SK-N-SH treated with all-trans-retinoic acid at 6 μM for 48 hours (cell line): ENCODE data around the gene TMTC2.
A peak's percentile ranks its signal among the peaks of the same experiment; 100 is the strongest.

Experiments
- ATAC-seq: fragments of 200-7000 bp; cut with Tn5 transposase; 3 replicates; pipeline ENCODE4 v1.9.1; 2020; ENCODE audit warnings: mild to moderate bottlenecking, moderate library complexity
- ARNTL ChIP-seq: fragments of 450-650 bp; formaldehyde crosslinking; IDR thresholded peaks from 2 replicates; pipeline ENCODE4 v1.5.0; 2020; ENCODE audit warnings: low read depth, mild to moderate bottlenecking, moderate library complexity, borderline replicate concordance
- CSDC2 ChIP-seq: fragments of 250-450 bp; sonication (Bioruptor Pico); IDR thresholded peaks from 2 replicates; pipeline ENCODE4 v1.5.0; 2020; ENCODE audit warnings: mild to moderate bottlenecking, moderate library complexity
- ESRRG ChIP-seq: fragments of 250-450 bp; sonication (Bioruptor Pico); IDR thresholded peaks from 2 replicates; pipeline ENCODE4 v1.6.1; 2021; ENCODE audit warnings: mild to moderate bottlenecking
- GLIS3 ChIP-seq: fragments of 250-450 bp; sonication (Bioruptor Pico); IDR thresholded peaks from 2 replicates; pipeline ENCODE4 v1.5.0; 2020; ENCODE audit warnings: mild to moderate bottlenecking, moderate library complexity
- ISL1 ChIP-seq: fragments of 250-450 bp; sonication (Bioruptor Pico); IDR thresholded peaks from 2 replicates; pipeline ENCODE4 v2.1.2; 2022; ENCODE audit warnings: mild to moderate bottlenecking, moderate library complexity
- OSR1 ChIP-seq: fragments of 250-450 bp; sonication (Bioruptor Pico); IDR thresholded peaks from 2 replicates; pipeline ENCODE4 v1.8.0; 2022; ENCODE audit warnings: moderate library complexity, mild to moderate bottlenecking, inconsistent platforms
- PPARA ChIP-seq: fragments of 250-450 bp; sonication (Bioruptor Pico); IDR thresholded peaks from 2 replicates; pipeline ENCODE4 v1.5.0; 2020; ENCODE audit warnings: mild to moderate bottlenecking, borderline replicate concordance
- RARB ChIP-seq: fragments of 250-450 bp; sonication (Bioruptor Pico); IDR thresholded peaks from 2 replicates; pipeline ENCODE4 v1.8.0; 2021; ENCODE audit warnings: mild to moderate bottlenecking, moderate library complexity
- SNAI2 ChIP-seq: fragments of 250-450 bp; sonication (Bioruptor Pico); IDR thresholded peaks from 2 replicates; pipeline ENCODE4 v1.5.0; 2020; ENCODE audit warnings: mild to moderate bottlenecking, moderate library complexity
- TCF4 ChIP-seq: fragments of 250-450 bp; sonication (Bioruptor Pico); IDR thresholded peaks from 2 replicates; pipeline ENCODE4 v1.8.0; 2021; ENCODE audit warnings: mild to moderate bottlenecking, moderate library complexity, borderline replicate concordance
- TOX ChIP-seq: fragments of 250-450 bp; sonication (Bioruptor Pico); IDR thresholded peaks from 2 replicates; pipeline ENCODE4 v1.8.0; 2021; ENCODE audit warnings: mild to moderate bottlenecking, moderate library complexity, borderline replicate concordance
- ZFP3 ChIP-seq: fragments of 250-450 bp; sonication (Bioruptor Pico); IDR thresholded peaks from 2 replicates; pipeline ENCODE4 v1.5.0; 2020; ENCODE audit warnings: mild to moderate bottlenecking, moderate library complexity
- ZFP30 ChIP-seq: fragments of 450-650 bp; formaldehyde crosslinking; IDR thresholded peaks from 2 replicates; pipeline ENCODE4 v1.5.0; 2022; ENCODE audit warnings: mild to moderate bottlenecking, moderate library complexity
- ZNF565 ChIP-seq: fragments of 450-650 bp; formaldehyde crosslinking; conservative IDR thresholded peaks from 2 replicates; pipeline ENCODE4 v1.5.0; 2020; ENCODE audit warnings: low read depth, mild to moderate bottlenecking, moderate library complexity
- ZNF70 ChIP-seq: fragments of 450-650 bp; formaldehyde crosslinking; IDR thresholded peaks from 2 replicates; pipeline ENCODE4 v1.5.0; 2020; ENCODE audit warnings: mild to moderate bottlenecking, moderate library complexity
- ZNF8 ChIP-seq: fragments of 450-650 bp; formaldehyde crosslinking; IDR thresholded peaks from 2 replicates; pipeline ENCODE4 v1.5.0; 2020; ENCODE audit warnings: mild to moderate bottlenecking, moderate library complexity
- TF ChIP-seq, protein P1 (sequence below): fragments of 250-450 bp; sonication (Bioruptor Pico); IDR thresholded peaks from 2 replicates; pipeline ENCODE4 v1.8.0; 2021; ENCODE audit warnings: low read depth, mild to moderate bottlenecking, moderate library complexity, borderline replicate concordance
- TF ChIP-seq, protein P2 (sequence below): fragments of 250-450 bp; sonication (Bioruptor Pico); IDR thresholded peaks from 2 replicates; pipeline ENCODE4 v1.5.1; 2020; ENCODE audit warnings: low read depth, mild to moderate bottlenecking, moderate library complexity
- TF ChIP-seq, protein P3 (sequence below): fragments of 250-450 bp; sonication (Bioruptor Pico); IDR thresholded peaks from 2 replicates; pipeline ENCODE4 v1.5.1; 2021; ENCODE audit warnings: mild to moderate bottlenecking, moderate library complexity
- TF ChIP-seq, protein P4 (sequence below): fragments of 250-450 bp; sonication (Bioruptor Pico); IDR thresholded peaks from 2 replicates; pipeline ENCODE4 v1.5.0; 2020; ENCODE audit warnings: mild to moderate bottlenecking, moderate library complexity
- TF ChIP-seq, protein P5 (sequence below): fragments of 250-450 bp; sonication (Bioruptor Pico); IDR thresholded peaks from 2 replicates; pipeline ENCODE4 v1.8.0; 2020; ENCODE audit warnings: mild to moderate bottlenecking, moderate library complexity, borderline replicate concordance

The TMTC2 gene

DNA sequence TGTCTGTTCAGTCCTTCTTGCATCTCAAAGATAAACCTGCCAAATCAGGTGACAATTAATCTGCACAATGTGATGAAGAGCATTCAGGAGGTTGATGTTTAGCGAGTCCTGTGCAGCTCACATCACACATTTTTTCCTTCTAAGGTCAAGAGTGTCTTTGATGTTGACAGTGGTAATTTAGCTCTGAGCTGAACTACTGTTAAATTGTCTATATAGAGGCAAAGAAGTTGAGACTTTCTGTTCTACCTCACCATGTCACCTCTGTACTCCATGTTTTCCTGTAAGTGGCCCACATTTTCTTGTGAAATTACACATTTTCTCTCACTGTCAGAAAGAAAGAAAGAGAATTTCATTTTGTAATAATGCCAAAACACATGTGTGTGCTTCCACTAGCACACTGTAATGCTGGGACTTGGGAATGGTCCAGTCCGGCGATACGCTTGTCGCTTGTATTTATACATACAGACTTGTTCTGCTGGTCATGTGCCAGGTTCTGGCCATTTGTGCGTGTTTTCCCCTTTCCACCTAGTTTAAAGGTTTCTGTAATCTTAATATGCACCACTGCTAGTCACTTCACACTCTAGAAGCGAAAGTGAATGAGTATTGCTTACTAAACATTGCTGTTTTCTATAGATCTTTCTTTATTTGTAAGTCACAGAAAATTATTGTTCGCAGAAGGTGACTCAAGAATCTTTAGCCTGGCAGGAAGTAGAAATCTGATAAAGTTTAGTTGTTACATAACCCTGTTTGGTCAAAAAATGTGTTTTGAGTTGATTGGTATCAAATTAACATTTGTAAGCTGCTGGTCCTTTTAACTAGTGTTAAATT lies 328.9 kb downstream of the TMTC2 start:
- ATAC-seq, result peak; percentile 55
- TF ChIP-seq OSR1 (CRISPR knock-in tag), result no peak
- TF ChIP-seq, protein P1, sequence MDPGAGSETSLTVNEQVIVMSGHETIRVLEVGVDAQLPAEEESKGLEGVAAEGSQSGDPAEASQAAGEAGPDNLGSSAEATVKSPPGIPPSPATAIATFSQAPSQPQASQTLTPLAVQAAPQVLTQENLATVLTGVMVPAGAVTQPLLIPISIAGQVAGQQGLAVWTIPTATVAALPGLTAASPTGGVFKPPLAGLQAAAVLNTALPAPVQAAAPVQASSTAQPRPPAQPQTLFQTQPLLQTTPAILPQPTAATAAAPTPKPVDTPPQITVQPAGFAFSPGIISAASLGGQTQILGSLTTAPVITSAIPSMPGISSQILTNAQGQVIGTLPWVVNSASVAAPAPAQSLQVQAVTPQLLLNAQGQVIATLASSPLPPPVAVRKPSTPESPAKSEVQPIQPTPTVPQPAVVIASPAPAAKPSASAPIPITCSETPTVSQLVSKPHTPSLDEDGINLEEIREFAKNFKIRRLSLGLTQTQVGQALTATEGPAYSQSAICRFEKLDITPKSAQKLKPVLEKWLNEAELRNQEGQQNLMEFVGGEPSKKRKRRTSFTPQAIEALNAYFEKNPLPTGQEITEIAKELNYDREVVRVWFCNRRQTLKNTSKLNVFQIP (CRISPR knock-in tag), result no peak
- no peak for TF ChIP-seq PPARA (CRISPR knock-in tag)
- TF ChIP-seq TOX (CRISPR knock-in tag), result no peak
- TF ChIP-seq RARB, result no peak
- no peak for TF ChIP-seq GLIS3 (CRISPR knock-in tag)
- TF ChIP-seq, protein P2, sequence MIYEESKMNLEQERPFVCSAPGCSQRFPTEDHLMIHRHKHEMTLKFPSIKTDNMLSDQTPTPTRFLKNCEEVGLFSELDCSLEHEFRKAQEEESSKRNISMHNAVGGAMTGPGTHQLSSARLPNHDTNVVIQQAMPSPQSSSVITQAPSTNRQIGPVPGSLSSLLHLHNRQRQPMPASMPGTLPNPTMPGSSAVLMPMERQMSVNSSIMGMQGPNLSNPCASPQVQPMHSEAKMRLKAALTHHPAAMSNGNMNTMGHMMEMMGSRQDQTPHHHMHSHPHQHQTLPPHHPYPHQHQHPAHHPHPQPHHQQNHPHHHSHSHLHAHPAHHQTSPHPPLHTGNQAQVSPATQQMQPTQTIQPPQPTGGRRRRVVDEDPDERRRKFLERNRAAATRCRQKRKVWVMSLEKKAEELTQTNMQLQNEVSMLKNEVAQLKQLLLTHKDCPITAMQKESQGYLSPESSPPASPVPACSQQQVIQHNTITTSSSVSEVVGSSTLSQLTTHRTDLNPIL (CRISPR knock-in tag), result no peak
- TF ChIP-seq, protein P3, sequence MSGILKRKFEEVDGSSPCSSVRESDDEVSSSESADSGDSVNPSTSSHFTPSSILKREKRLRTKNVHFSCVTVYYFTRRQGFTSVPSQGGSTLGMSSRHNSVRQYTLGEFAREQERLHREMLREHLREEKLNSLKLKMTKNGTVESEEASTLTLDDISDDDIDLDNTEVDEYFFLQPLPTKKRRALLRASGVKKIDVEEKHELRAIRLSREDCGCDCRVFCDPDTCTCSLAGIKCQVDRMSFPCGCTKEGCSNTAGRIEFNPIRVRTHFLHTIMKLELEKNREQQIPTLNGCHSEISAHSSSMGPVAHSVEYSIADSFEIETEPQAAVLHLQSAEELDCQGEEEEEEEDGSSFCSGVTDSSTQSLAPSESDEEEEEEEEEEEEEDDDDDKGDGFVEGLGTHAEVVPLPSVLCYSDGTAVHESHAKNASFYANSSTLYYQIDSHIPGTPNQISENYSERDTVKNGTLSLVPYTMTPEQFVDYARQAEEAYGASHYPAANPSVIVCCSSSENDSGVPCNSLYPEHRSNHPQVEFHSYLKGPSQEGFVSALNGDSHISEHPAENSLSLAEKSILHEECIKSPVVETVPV (CRISPR knock-in tag), result no peak
- no peak for TF ChIP-seq ZNF70 (CRISPR knock-in tag)
- TF ChIP-seq ZFP3 (CRISPR knock-in tag), result no peak
- TF ChIP-seq CSDC2 (CRISPR knock-in tag), result no peak
- no peak for TF ChIP-seq ZFP30 (CRISPR knock-in tag)
- TF ChIP-seq, protein P4, sequence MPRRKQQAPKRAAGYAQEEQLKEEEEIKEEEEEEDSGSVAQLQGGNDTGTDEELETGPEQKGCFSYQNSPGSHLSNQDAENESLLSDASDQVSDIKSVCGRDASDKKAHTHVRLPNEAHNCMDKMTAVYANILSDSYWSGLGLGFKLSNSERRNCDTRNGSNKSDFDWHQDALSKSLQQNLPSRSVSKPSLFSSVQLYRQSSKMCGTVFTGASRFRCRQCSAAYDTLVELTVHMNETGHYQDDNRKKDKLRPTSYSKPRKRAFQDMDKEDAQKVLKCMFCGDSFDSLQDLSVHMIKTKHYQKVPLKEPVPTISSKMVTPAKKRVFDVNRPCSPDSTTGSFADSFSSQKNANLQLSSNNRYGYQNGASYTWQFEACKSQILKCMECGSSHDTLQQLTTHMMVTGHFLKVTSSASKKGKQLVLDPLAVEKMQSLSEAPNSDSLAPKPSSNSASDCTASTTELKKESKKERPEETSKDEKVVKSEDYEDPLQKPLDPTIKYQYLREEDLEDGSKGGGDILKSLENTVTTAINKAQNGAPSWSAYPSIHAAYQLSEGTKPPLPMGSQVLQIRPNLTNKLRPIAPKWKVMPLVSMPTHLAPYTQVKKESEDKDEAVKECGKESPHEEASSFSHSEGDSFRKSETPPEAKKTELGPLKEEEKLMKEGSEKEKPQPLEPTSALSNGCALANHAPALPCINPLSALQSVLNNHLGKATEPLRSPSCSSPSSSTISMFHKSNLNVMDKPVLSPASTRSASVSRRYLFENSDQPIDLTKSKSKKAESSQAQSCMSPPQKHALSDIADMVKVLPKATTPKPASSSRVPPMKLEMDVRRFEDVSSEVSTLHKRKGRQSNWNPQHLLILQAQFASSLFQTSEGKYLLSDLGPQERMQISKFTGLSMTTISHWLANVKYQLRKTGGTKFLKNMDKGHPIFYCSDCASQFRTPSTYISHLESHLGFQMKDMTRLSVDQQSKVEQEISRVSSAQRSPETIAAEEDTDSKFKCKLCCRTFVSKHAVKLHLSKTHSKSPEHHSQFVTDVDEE (CRISPR knock-in tag), result no peak
- no peak for TF ChIP-seq ARNTL (CRISPR knock-in tag)
- no peak for TF ChIP-seq ISL1
- TF ChIP-seq ESRRG (CRISPR knock-in tag), result no peak
- no peak for TF ChIP-seq ZNF8 (CRISPR knock-in tag)
- no peak for TF ChIP-seq ZNF565 (CRISPR knock-in tag)
- TF ChIP-seq, protein P5, sequence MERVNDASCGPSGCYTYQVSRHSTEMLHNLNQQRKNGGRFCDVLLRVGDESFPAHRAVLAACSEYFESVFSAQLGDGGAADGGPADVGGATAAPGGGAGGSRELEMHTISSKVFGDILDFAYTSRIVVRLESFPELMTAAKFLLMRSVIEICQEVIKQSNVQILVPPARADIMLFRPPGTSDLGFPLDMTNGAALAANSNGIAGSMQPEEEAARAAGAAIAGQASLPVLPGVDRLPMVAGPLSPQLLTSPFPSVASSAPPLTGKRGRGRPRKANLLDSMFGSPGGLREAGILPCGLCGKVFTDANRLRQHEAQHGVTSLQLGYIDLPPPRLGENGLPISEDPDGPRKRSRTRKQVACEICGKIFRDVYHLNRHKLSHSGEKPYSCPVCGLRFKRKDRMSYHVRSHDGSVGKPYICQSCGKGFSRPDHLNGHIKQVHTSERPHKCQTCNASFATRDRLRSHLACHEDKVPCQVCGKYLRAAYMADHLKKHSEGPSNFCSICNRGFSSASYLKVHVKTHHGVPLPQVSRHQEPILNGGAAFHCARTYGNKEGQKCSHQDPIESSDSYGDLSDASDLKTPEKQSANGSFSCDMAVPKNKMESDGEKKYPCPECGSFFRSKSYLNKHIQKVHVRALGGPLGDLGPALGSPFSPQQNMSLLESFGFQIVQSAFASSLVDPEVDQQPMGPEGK (CRISPR knock-in tag), result no peak
- TF ChIP-seq, all 23 proteins: peak for 0

DNA sequence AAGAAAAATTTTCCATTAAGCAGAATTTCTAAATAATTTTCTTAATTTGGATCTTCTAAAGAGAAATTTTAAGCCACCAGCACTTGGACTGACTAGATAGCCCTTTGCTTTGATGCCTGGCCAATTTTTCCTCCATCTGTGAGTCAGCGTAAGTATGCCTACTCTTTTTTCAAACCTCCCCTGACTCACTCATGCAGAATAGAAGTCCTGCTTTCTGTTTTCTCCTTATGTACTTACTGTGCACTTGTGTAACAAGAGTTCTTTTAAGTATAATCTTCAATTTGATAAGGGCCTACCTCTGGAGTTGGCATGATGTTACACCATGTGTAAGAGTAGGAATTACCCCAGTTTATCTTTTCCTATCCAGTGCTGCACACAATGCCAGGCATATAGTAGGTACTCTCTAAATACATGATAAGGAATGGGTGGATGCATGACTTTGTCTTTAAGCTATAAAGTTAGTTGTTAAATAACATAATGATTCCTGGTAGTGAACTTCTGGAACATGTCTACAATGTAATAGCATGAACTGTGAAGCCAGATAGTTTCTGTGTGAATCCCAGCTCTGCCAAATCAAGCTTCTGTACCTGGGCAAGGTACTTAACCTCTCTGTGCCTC lies 329.6 kb downstream of the TMTC2 start:
- ATAC-seq, result peak; percentile 97
- no peak for TF ChIP-seq TCF4 (CRISPR knock-in tag)
- peak; percentile 39; the same call in 1 of the 2 replicates for TF ChIP-seq ISL1
- TF ChIP-seq SNAI2 (CRISPR knock-in tag), result no peak
- no peak for TF ChIP-seq CSDC2 (CRISPR knock-in tag)
- TF ChIP-seq, protein P4 (CRISPR knock-in tag), result no peak
- TF ChIP-seq ZFP3 (CRISPR knock-in tag), result no peak
